ENCODE data around the gene FYTTD1.

The FYTTD1 gene

DNA sequence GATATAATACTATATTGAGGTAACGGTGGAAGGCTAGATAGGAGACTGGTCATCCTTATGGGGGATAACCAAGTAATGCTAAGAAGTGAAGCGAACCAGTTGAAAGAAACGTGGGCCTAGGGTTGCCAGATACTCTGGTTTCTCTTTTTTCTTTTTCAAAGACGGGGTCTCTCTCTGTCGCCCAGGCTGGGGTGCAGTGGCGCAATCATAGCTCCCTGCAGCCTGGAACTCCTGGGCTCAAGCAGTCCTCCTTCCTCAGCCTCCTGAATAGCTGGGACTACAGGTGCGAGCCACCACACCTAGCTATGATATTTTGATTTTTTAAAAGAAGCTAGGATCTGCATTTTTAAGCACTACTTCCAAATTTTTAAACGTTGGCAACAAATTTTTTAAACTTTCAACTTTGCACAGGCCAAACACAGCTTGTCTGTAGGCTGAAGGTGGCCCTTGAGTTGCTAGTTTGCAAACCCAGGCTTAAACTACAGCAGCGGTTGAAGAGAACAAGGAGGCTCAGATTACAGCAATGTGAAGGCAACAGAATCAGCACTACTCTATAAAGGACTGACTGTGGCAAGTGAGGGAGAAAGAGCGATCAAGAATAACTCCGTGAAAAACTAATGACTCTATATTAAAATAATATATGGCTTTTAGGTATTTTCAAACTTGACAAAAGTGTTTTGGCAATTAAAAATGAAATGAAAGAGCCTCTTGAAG, 11.8 kb upstream of the FYTTD1 start:
- no peak for FAIRE-seq

DNA sequence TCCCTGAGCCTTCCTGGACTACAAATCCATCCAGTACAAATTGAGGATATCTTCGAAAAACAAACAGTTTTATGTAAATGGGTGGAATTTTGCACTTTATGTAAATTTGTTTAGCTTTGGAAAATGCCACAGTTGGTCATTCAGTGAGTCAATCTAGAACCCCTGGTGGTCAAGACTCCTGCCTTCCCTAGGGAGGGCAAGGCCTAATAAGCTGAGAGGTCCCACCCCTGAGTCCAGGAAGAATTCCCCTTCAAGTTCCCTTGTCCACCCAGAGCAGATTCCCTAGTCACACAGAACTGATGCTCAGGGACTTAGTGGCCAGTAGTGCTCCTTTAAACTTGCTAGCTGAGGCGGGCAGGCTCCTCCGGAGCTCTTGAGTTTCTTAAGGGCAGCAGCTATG, 6.9 kb upstream of the FYTTD1 start:
- no peak for FAIRE-seq

DNA sequence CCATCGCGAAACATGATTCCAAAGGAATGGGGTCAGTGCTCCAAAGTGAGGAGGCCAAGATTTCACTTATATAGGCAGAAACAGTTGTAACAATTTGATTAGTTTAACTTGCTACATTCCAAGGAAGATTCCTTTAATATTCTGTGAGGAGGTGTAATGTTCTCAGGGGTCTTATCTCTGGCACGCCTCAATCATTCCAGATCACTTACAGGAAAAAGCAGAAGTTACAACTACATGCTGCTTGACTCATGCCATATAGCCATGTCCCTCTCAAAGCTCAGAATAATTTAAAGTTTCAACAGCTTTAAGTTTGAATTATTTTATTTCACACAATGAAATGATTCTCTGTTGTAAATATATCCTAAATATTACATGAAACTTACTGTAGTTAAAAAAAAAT, 3.5 kb upstream of the FYTTD1 start:
- FAIRE-seq, result no peak

DNA sequence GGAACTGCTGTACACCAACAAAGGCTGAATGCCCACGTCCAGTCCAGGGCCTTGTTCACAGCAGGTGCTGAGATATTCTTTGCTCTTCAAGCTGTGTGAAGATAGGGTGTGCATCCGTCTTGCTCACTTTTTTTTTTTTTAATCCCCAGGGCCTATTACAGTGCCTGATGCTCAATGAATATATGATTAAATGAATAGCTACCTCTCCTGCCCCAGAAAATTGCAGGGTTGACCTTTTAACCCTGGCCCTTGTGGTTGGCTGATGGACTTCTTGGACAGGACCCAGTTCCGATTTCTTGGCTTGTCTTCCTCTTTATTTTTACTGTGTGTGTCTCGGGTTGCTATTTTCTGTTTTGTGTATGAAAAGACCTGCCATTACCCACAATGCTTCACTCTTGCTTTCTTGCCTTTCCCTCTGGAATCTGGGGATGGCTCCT, 2.9 kb upstream of the FYTTD1 start:
- no peak for FAIRE-seq

DNA sequence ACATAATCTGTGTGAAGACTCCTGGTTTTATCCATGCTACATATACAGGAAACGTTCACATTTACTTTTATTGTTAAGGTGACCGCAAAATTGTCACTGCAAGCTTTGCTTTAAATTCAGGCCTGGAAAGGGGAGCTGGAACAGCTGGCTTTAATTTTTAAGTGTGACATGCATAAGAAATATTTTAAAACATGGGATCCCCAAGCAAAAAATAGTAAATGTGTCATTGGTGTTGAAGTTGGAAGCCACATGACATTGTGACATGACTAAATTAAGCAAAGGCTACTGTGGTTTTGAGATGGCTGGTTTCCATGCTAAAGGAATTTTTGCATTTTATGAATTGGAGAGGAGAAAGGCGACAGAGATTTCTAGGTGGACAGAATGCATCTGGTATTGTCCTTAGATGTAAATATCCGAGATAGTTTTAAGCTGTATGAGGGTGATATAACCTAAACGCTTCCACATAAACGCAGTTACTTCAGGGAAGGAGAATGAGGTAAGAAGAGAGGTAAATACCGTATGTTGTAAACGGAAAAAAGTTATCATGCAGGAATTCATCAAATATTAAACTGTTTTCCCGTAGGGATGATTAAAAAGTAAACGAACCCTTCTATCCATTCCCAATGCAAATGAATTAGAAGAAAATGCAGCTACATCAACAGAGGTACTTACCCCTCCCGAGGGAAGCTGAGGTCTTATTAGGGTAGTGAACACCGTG, 927 bp upstream of the FYTTD1 start:
- FAIRE-seq, result no peak

DNA sequence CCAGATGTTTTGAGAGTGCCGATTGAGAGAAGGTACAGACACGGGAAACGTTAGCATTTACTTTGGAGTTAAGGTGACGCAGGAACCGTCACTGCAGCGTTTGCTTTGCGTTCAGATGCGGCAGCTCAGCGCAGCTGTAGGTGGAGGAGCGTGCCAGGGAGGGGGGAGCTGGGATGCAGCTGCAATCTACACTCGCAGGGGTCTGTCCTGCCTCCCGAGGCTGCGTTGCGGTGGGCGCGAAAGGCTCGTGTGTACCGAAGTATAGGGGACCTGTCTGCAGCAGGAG, 425 bp upstream of the FYTTD1 start:
- no peak for FAIRE-seq

DNA sequence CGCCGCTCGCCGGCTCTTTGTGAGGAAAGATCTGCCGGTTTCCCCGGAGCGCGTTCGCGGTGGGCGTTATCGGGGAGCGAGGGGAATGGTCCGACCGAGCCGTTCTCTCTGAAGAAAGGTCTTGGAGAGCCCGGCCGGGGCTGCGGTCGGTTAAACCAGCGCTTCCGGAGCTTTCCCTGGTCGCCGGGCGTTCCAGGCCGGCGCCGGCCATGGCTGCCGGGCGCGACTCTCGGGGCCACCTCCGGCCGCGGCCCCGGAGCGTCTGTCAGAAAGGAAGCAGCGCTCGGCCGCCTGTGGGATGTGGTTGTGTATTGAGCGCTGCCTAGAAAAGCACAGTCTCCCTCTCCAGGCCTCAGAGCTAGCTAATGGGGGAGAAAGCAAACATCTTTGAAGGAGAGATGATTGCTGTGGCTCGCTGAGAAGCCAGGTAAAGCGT, 731 bp downstream of the FYTTD1 start:
- no peak for FAIRE-seq

DNA sequence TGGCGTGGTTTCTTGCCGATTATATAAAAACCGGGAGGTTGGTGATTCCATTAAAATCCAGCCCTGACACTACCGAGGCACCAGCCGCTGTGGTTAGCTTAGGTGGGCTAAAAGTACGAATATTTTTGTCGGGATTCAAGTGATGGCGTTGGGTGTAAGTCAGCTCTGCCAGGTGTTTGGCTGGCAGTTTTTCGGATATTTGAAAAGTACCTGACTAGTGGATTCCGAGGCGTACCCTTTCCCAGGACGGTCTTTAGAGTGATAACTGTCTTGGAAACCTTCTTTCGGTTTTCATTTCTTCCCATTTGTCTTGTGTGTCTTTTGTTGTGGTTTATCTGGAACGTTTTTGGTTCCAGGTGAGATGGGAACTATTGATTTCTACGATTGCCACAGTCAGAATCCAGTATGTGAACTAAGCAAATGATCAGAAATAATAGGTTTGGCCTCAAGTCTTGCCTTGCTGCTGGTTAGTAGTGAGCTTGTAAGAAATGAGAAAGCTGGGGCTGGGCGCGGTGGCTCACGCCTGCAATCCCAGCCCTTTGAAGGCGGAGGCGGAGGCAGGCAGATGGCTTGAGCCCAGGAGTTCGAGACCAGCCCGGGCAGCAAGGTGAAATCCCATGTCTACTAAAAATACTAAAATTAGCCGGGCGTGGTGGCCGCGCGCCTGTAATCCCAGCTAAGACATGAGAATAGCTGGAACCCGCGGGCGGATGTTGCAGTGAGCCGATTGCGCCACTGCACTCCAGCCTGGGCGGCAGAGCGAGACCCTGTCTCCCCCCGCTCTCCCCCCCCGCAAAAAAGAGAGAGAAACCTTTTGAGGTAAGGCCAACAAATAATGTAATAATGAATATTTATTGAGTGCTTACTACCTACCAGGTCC, 1.4 kb downstream of the FYTTD1 start:
- FAIRE-seq, result no peak

DNA sequence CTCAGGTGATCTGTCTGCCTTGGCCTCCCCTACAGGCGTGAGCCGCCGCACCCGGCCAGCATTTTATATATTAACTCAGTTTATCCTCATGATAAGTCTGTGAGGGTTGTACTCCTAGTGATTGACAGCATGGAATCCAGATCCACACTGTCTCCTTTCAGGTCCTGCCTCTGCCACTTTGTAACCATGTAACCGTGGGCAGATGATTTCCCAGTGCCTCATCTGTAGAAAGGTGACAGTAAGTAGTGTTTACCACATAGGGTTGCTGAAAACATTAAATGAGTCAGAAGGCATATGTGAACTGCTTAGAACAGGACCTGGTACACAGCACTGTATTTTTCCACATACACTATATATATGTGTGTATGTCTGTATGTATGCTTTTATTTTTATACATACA, 2.4 kb downstream of the FYTTD1 start:
- no peak for FAIRE-seq

DNA sequence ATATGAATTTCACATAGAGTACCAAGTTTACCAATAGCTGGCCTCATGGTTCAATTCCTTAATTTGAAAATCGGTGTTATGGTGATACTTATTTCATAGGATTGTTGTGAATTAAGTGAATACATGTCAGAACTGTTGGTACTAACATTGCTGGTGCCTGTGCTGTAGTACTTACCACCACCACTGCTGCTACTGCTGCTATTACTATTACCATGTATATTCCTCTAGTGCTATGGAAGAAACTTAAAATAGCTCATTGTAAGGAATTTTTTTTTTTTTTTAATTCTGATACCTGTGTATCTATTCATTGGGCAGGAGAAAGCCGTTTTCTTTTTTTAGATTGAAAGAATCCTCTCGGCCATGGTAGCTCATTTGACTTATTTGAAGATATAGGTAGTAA, 3.6 kb downstream of the FYTTD1 start:
- no peak for FAIRE-seq

DNA sequence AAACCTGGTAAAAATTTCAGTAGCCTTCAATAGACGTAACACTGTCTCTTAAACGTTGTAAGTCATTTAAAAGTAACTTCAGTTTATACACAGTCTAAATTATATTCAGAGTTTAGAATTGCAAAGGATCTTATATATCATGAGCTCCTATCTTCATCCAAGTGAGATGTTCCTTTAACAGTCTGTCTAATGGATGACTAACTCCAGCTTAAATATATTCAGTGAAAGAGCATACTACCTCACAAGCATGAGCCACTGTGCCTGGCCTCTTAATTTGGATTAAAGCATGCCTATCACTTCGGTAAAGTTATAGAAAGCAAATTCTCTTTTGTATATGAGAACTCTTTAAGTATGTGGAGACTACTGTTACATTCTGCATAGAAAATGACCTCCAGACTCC, 7.0 kb downstream of the FYTTD1 start:
- FAIRE-seq, result no peak

DNA sequence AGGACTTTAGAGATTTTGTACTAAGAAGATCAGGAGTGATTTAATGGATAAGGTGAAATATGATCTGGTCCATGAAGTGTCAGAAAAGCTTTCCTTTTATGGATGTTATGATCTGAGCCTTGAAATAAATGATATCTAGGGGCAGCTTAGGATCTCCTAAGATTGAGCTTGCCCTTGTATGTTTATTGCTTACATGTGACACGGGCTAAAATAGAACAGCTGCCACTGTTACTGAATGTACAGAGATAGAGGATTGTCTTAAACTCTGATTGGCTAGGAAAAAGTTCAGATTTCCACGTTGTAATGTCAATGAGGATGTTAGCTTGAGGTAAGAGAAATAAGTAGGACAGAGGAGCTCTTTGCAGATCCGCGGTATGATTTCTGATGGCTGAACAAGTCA, 8.8 kb downstream of the FYTTD1 start:
- no peak for FAIRE-seq

DNA sequence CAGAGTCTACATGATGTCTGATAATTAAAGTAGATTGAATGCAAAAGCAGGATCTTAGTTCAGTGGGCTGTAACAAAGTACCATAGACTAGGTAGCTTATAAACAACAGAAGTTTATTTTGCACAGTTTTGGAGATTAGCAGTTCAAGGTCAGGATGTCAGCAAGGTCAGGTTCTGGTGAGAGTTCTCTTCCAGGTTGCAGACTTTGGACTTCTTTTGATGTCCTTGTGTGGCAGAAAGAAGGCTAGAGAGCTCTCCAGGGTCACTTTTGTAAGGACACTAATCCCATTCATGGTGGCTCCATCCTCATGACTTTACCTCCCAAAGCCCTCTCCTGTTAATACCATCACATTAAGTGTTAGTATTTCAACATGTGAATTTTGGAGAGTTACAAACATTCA, 12.1 kb downstream of the FYTTD1 start:
- FAIRE-seq, result no peak

DNA sequence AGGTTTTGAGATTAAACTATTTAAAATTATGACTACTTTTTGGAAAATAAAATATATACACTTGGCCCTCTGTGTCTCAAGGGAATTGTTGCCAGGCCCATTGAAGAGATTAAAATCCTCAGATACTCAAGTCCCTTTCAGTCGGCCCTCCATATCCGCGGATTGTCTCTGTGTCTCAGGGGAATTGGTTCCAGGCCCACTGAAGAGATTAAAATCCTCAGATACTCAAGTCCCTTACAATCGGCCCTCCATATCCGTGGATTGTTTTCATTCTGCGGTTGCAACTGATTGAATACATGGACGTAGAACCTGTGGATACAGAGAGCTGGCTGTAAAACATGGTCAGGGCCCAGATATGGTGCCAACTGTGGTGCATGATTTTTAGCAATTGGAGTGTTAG, 25.6 kb downstream of the FYTTD1 start:
- FAIRE-seq, result no peak

DNA sequence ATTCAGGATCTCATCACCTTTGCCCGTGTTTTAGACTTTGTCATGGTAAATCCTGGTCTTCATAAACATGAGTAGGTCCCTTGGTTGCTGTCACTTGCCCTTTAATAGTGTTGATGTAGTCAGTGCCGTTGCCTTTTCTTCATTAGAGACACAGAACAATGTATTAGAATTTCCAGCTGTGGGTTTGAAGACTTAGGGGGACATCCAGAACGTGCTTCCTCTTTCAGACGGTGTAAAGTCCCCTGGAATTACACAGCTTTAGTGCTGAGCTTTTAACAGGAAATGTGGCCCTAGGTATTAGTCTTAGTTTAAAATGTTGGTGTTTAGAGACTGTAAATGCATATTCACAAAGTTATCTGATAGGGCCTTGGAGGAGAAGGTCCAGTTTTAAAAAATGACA, 32.5 kb downstream of the FYTTD1 start:
- FAIRE-seq, result no peak

DNA sequence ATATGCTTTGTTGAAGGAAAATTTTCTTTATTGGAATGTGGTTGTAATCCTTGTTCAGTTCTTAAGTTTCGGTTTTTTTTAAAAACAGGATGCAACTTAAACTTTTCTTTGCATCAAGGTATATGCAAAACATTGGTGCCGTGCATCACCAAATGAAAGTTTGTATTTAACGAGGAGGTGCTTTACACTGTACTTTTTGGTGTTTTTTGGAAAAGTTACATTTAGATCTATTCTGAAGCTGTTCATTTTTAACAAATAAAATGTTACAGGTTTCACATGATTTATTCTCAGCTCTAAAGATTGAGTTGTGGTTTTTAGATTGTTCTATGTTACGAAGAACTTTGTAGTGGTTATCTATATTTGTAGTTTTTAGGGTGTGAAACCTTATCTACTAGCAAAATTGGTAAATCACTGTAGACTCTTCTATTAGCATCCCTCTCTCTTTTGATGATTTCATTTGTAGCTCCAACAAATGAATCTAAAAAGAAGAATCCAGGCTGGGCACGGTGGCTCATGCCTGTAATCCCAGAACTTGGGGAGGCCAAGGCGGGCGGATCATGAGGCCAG, 34.4 kb downstream of the FYTTD1 start:
- FAIRE-seq, result no peak

DNA sequence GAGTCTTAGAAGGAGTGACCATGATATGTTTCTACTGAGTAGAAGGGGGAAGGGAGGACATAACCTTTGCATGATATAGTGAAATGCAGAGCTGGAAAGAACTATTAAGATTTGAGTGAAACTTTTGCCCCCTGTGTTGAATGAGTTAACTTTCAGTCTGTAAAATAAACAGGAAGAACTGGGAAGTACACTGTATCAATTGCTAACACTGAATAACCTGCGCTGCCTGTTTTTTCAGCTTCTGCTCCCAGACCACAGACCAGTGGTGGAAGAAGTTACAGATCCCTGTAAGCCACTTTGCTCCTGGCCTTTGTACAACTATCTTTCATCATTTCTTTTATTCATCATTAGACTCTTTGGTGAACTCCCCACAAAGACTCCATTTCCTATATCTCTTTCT, 37.7 kb downstream of the FYTTD1 start:
- FAIRE-seq, result no peak

DNA sequence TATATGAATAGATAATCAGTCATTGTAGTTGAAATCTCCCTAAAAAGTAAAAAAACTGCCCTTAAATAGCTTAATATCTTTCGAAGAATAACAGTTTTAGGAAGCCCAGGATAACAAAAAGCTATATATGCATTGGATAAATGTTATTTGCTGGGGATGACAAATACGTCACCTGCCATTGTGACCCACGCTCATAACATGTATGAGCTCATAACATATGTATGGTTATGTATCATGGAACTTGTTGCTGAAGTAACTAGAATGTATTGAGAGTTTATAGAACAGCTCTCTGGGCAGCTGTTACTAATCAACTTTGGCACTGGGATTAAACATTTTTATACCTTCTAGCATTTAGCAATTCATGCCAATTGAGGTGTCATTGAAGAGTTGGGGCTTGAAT, 39.6 kb downstream of the FYTTD1 start:
- FAIRE-seq, result no peak

DNA sequence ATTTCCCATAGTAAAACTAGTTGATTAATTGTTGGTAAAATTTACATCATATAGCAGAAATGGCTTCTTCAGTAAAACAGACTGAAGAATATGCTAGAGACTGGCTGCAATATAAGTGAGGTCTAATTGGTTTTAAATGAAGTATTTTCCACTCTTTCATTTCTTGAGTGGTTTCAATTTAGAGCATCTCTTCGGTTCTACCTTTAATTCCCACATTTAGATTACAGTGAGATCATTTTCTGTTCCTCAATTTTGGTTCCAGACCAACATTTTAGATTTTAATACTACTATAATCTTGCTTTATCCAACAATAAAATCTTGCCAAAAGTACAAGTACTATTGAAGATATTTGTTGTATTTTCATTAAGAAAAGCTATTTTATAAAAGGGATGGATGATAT, 40.4 kb downstream of the FYTTD1 start:
- FAIRE-seq, result peak; percentile 21

DNA sequence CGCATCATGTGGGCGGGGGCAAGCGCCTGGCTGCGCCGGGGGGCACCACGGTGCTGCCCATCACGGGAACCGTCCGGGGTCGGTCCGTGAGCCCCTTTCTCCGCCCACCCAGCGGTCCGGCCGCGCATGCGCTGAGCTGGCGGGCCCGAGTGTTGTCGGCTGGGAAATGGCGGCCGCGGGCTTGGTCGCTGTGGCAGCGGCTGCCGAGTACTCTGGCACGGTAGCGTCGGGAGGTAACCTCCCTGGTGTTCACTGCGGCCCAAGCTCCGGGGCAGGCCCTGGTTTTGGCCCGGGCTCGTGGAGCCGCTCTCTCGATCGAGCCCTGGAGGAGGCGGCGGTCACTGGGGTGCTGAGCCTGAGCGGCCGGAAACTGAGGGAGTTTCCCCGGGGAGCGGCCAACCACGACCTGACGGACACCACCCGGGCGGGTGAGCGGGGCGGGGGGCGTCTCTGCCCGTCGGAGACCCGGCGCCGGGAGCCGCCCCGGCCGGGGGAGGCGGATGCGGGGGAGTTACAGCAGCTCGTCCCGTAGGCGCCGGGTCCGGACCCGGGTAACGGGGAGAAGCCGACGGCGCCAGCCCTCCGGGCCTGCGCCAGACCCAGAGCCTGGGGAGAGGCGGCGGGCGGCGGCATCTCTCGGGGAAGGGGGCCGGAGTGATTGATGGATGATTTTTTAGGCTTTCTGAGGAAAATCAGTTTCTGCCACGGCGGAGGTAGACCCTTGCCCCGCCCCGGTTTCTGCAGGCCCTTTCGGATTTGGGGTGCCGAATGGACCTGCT, 41.6 kb downstream of the FYTTD1 start, which contains the start of gene LRCH3:
LRCH3 (plus strand) TSS at position 142 of the 779 bp plus-strand sequence; CDS start at position 167, 25 bp downstream.
- no peak for FAIRE-seq

DNA sequence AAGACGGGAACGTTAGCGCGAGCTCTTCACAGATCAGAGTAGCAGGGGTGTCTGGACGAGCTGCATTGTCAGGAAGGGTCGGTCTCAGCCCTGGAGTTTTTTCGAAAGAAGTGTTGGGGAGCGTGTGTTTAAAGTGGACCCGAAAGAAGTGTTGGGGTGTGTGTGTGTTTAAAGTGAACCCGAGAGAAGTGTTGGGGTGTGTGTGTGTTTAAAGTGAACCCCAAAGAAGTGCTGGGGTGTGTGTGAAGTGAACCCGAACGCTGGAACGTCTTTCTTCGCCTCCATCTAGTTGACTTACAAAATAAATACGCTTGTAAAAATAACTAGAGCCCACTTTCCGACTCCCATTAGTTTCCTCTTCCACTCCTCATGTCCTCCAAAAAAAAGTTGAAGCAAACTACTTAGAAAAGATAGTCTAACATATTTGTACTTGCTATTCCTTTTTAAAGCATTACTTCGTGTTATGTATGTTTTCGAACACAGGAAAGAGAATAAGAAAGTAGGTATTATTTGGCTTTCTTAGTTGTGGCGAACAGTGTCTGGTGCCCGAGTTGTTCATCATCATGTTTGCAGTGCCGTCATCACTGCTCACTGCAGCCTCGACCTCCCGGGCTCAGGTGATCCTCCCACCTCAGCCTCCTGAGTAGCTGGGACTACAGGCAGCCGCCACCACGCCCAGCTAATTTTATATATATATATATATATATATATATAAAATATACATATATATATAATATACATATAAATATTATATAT, 42.4 kb downstream of the FYTTD1 start:
- no peak for FAIRE-seq

DNA sequence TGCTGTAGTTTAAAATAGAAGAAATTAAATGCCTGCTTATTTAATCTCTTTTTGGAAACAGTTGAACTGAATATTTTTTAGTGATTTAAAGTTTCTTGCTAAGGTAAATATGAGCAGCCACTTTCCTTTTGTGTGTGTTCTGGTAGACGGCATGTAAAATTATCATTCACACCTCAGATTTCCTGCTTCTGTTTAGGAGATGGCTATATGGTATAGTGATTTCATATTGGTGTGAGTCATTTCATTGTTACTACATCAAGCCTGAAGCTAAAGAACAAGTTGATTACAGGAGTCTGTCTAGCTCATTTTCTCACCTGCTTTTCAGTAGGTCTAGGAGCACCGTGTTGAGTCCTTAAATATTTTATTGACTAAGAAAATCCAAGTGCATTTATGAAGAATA, 43.6 kb downstream of the FYTTD1 start:
- no peak for FAIRE-seq

Data from G401.6 (cell line).